Measurements from ENCODE around the gene SAXO2.
"Not testable (repeated sequence)": the region's sequence is repeated elsewhere in the genome, so short reads cannot be mapped to it uniquely, and the experiment has no call there.

Gene SAXO2

GRCh38 chr15:82262422-82263026, at the start of gene SAXO2, which contains the start of gene EFL1:
SAXO2 (plus strand) TSS chr15:82262818; CDS start chr15:82262880, 62 bp downstream.
EFL1 (minus strand) TSS chr15:82262734; CDS start chr15:82261778, 956 bp downstream.
- DNase-seq: peak; percentile 81 to 87

- not testable (repeated sequence) for DNase-seq
Measured at GRCh38 chr15:82216092-82216491, 46.5 kb upstream of the SAXO2 start.

GRCh38 chr15:82221535-82221934, 41.1 kb upstream of the SAXO2 start:
- peak; percentile 36 to 42 for DNase-seq

- no peak for DNase-seq
Measured at GRCh38 chr15:82228750-82229149, 33.9 kb upstream of the SAXO2 start.

GRCh38 chr15:82231233-82231632, 31.4 kb upstream of the SAXO2 start:
- no peak for DNase-seq

GRCh38 chr15:82231842-82232241, 30.8 kb upstream of the SAXO2 start:
- no peak for DNase-seq

- not testable (repeated sequence) for DNase-seq
Measured at GRCh38 chr15:82237944-82238534, 24.6 kb upstream of the SAXO2 start.

- no peak for DNase-seq
Measured at GRCh38 chr15:82239685-82240391, 22.8 kb upstream of the SAXO2 start.

GRCh38 chr15:82241836-82242499, 20.6 kb upstream of the SAXO2 start:
- DNase-seq: not testable (repeated sequence)

GRCh38 chr15:82243644-82244043, 19.0 kb upstream of the SAXO2 start:
- not testable (repeated sequence) for DNase-seq

- DNase-seq: not testable (repeated sequence)
Measured at GRCh38 chr15:82245956-82246355, 16.7 kb upstream of the SAXO2 start.

- DNase-seq: not testable (repeated sequence)
Measured at GRCh38 chr15:82248261-82248660, 14.4 kb upstream of the SAXO2 start.

GRCh38 chr15:82261566-82262421, 824 bp upstream of the SAXO2 start:
- peak; percentile 38 to 51 for DNase-seq

- DNase-seq: no peak
Measured at GRCh38 chr15:82263350-82263749, 732 bp downstream of the SAXO2 start.

- not testable (repeated sequence) for DNase-seq
Measured at GRCh38 chr15:82267137-82267536, 4.5 kb downstream of the SAXO2 start.

GRCh38 chr15:82268454-82268853, 5.8 kb downstream of the SAXO2 start:
- not testable (repeated sequence) for DNase-seq

- no peak for DNase-seq
Measured at GRCh38 chr15:82272154-82272553, 9.5 kb downstream of the SAXO2 start.

GRCh38 chr15:82275410-82275809, 12.8 kb downstream of the SAXO2 start:
- DNase-seq: no peak

GRCh38 chr15:82281276-82281675, 18.7 kb downstream of the SAXO2 start:
- not testable (repeated sequence) for DNase-seq

- not testable (repeated sequence) for DNase-seq
Measured at GRCh38 chr15:82282386-82282785, 19.8 kb downstream of the SAXO2 start.

GRCh38 chr15:82284381-82284780, 21.8 kb downstream of the SAXO2 start:
- not testable (repeated sequence) for DNase-seq

GRCh38 chr15:82286475-82286874, 23.9 kb downstream of the SAXO2 start:
- DNase-seq: not testable (repeated sequence)

Data from Kasumi-1 (cell line).